Measurements from ENCODE around the gene ZBTB45.
"Not testable (repeated sequence)": the region's sequence is repeated elsewhere in the genome, so short reads cannot be mapped to it uniquely, and the experiment has no call there.

The ZBTB45 gene

DNA sequence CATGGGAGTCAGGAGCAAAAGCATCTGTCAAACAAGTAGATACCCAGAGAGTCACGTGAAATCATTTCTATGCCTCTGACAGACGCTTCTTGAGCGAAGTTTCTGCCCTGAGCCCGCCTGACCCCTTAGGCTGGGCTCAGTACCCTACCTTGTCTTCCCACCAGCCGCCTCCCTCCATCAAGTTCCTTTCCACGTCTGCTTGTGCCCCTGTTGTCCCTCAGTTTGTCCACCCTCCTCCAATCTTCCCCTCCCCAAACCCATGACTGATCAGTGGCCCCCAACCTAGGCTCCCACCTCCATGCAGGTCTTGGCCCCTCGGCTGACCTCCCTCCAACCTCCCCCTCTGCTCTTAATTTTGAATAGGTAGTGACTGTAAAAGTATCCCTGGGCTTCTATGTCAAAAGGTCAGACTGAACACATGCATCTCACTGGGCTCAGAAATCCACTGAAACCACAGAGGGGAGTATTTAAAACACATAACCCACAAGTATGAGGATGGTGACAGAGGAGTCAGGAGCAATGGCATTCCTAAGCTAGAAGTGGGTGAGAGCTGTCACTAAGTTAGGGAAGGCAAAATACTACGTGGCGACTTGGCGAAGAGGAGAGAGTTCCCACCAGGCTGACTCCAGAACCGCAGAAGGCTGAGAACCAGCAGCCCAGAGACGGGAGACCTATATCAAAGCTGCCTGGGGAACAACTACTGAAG is 45.2 kb downstream of the ZBTB45 start:
- no peak overlapping the region for H3K23ac ChIP-seq (ENCODE audit: low read length)
- peaks cover 11% of the 10 kb centered on the region for H3K79me1 ChIP-seq (ENCODE audit: low read length)
- no CpG with 5 or more reads among the region's 12 CpGs for WGBS (ENCODE audit: extremely low coverage, insufficient coverage, insufficient read length)
- peaks cover 32 to 36% of the 10 kb centered on the region in 2 experiments for H3K36me3 ChIP-seq (ENCODE audit: control insufficient read depth in 1 of 2, insufficient read depth in 2 of 2, low read length in 2 of 2)
- no peak overlapping the region for H2BK12ac ChIP-seq (ENCODE audit: low read length)
- H3K27me3 ChIP-seq (ENCODE audit: insufficient read depth, low read length) = no peaks in the 10 kb centered on the region
- H3K9ac ChIP-seq (ENCODE audit: low read length) = no peak overlapping the region
- H2AFZ ChIP-seq (ENCODE audit: insufficient read depth, low read length, poor library complexity) = no peak overlapping the region
- DNase-seq = no peak
- H3K4ac ChIP-seq (ENCODE audit: low read depth, low read length) = no peak overlapping the region
- no peak overlapping the region for H3K14ac ChIP-seq (ENCODE audit: low read length)
- no peak overlapping the region for H2AK5ac ChIP-seq (ENCODE audit: low read length)
- H4K91ac ChIP-seq (ENCODE audit: low read depth, low read length) = no peak overlapping the region
- H4K12ac ChIP-seq (ENCODE audit: low read depth, low read length) = no peak overlapping the region
- no peaks in the 10 kb centered on the region for H3K9me3 ChIP-seq (ENCODE audit: insufficient read depth, low read depth, low read length)
- H3K79me2 ChIP-seq (ENCODE audit: control insufficient read depth, insufficient read depth, low read length, poor library complexity) = peaks cover 3% of the 10 kb centered on the region
- no peak overlapping the region for H3K18ac ChIP-seq (ENCODE audit: low read length)
- no peak overlapping the region for H3K27ac ChIP-seq (ENCODE audit: low read depth, low read length)
- no peak overlapping the region for H2BK5ac ChIP-seq (ENCODE audit: low read depth, low read length, poor library complexity)
- H2BK120ac ChIP-seq (ENCODE audit: insufficient read depth, low read length, poor library complexity) = no peak overlapping the region
- H3K4me1 ChIP-seq (ENCODE audit: control insufficient read depth in 1 of 2, insufficient read depth in 2 of 2, low read length in 2 of 2) = peaks cover 7 to 13% of the 10 kb centered on the region in 2 experiments
- no peak overlapping the region for H3K4me3 ChIP-seq (ENCODE audit: low read depth, low read length)
- no peak overlapping the region for H3K4me2 ChIP-seq (ENCODE audit: low read length)
- H4K8ac ChIP-seq (ENCODE audit: low read depth, low read length) = no peak overlapping the region

DNA sequence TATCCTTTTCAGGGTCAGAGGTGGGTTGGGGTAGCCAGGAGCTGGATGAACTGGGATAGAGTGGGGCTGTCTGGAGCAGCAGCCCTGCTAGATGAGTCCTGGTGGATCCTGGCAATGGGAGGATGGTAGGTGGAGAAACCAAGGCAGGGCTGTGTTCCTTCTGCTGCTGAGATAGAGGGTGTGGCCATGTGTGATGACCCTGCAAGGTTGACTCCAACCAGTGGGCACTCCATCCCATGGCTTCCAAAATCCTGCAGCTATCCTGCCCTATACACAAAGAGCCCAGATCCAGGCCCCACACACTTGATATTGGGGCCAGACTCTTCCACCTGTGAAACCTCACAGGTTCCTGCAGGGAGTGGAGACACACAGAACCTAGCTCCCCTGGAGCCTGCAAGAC is 45.8 kb downstream of the ZBTB45 start:
- Histone ChIP-seq H2BK5ac (ENCODE audit: low read depth, low read length, poor library complexity) (no peak overlapping the region), H4K91ac (ENCODE audit: low read depth, low read length) (no peak overlapping the region), H3K79me2 (ENCODE audit: control insufficient read depth, insufficient read depth, low read length, poor library complexity) (peaks cover 3% of the 10 kb centered on the region), H3K36me3 (ENCODE audit: control insufficient read depth in 1 of 2, insufficient read depth in 2 of 2, low read length in 2 of 2) (peaks cover 36 to 38% of the 10 kb centered on the region in 2 experiments), H3K4me1 (ENCODE audit: control insufficient read depth in 1 of 2, insufficient read depth in 2 of 2, low read length in 2 of 2) (peaks cover 7 to 13% of the 10 kb centered on the region in 2 experiments), H3K4ac (ENCODE audit: low read depth, low read length) (no peak overlapping the region), H3K4me2 (ENCODE audit: low read length) (no peak overlapping the region), H3K9ac (ENCODE audit: low read length) (no peak overlapping the region), H3K23ac (ENCODE audit: low read length) (no peak overlapping the region), H3K27me3 (ENCODE audit: insufficient read depth, low read length) (no peaks in the 10 kb centered on the region), H3K27ac (ENCODE audit: low read depth, low read length) (no peak overlapping the region), H3K79me1 (ENCODE audit: low read length) (peaks cover 11% of the 10 kb centered on the region), H2BK120ac (ENCODE audit: insufficient read depth, low read length, poor library complexity) (no peak overlapping the region), H2BK12ac (ENCODE audit: low read length) (no peak overlapping the region), H4K8ac (ENCODE audit: low read depth, low read length) (no peak overlapping the region), H2AK5ac (ENCODE audit: low read length) (no peak overlapping the region), H2AFZ (ENCODE audit: insufficient read depth, low read length, poor library complexity) (no peak overlapping the region), H4K12ac (ENCODE audit: low read depth, low read length) (no peak overlapping the region), H3K14ac (ENCODE audit: low read length) (no peak overlapping the region), H3K18ac (ENCODE audit: low read length) (no peak overlapping the region), H3K4me3 (ENCODE audit: low read depth, low read length) (no peak overlapping the region), H3K9me3 (ENCODE audit: insufficient read depth, low read depth, low read length) (no peaks in the 10 kb centered on the region)
- DNase-seq = no peak

DNA sequence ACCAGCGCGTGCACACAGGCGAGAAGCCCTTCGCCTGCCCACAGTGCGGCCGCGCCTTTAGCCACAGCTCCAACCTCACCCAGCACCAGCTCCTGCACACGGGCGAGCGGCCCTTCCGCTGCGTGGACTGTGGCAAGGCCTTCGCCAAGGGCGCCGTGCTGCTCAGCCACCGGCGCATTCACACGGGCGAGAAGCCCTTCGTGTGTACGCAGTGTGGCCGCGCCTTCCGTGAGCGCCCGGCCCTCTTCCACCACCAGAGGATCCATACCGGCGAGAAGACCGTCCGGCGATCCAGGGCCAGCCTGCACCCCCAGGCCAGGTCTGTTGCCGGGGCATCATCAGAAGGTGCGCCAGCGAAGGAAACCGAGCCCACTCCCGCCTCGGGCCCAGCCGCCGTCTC is 47.9 kb downstream of the ZBTB45 start:
- Histone ChIP-seq H3K4me3 (ENCODE audit: low read depth, low read length) (no peak overlapping the region), H3K9ac (ENCODE audit: low read length) (no peak overlapping the region), H3K27me3 (ENCODE audit: insufficient read depth, low read length) (no peaks in the 10 kb centered on the region), H3K14ac (ENCODE audit: low read length) (no peak overlapping the region), H4K12ac (ENCODE audit: low read depth, low read length) (no peak overlapping the region), H4K8ac (ENCODE audit: low read depth, low read length) (no peak overlapping the region), H2BK120ac (ENCODE audit: insufficient read depth, low read length, poor library complexity) (no peak overlapping the region), H2AFZ (ENCODE audit: insufficient read depth, low read length, poor library complexity) (no peak overlapping the region), H3K79me2 (ENCODE audit: control insufficient read depth, insufficient read depth, low read length, poor library complexity) (peaks cover 7% of the 10 kb centered on the region), H3K36me3 (ENCODE audit: control insufficient read depth in 1 of 2, insufficient read depth in 2 of 2, low read length in 2 of 2) (peaks cover 36 to 40% of the 10 kb centered on the region in 2 experiments), H2AK5ac (ENCODE audit: low read length) (no peak overlapping the region), H2BK12ac (ENCODE audit: low read length) (no peak overlapping the region), H3K27ac (ENCODE audit: low read depth, low read length) (no peak overlapping the region), H3K79me1 (ENCODE audit: low read length) (peaks cover 11% of the 10 kb centered on the region), H3K23ac (ENCODE audit: low read length) (no peak overlapping the region), H3K4ac (ENCODE audit: low read depth, low read length) (no peak overlapping the region), H3K4me2 (ENCODE audit: low read length) (no peak overlapping the region), H3K4me1 (ENCODE audit: control insufficient read depth in 1 of 2, insufficient read depth in 2 of 2, low read length in 2 of 2) (peaks cover 9 to 15% of the 10 kb centered on the region in 2 experiments), H2BK5ac (ENCODE audit: low read depth, low read length, poor library complexity) (no peak overlapping the region), H3K18ac (ENCODE audit: low read length) (no peak overlapping the region), H4K91ac (ENCODE audit: low read depth, low read length) (no peak overlapping the region), H3K9me3 (ENCODE audit: insufficient read depth, low read depth, low read length) (no peaks in the 10 kb centered on the region)
- WGBS (ENCODE audit: extremely low coverage, insufficient coverage, insufficient read length) = no CpG with 5 or more reads among the region's 39 CpGs
- no peak for DNase-seq

DNA sequence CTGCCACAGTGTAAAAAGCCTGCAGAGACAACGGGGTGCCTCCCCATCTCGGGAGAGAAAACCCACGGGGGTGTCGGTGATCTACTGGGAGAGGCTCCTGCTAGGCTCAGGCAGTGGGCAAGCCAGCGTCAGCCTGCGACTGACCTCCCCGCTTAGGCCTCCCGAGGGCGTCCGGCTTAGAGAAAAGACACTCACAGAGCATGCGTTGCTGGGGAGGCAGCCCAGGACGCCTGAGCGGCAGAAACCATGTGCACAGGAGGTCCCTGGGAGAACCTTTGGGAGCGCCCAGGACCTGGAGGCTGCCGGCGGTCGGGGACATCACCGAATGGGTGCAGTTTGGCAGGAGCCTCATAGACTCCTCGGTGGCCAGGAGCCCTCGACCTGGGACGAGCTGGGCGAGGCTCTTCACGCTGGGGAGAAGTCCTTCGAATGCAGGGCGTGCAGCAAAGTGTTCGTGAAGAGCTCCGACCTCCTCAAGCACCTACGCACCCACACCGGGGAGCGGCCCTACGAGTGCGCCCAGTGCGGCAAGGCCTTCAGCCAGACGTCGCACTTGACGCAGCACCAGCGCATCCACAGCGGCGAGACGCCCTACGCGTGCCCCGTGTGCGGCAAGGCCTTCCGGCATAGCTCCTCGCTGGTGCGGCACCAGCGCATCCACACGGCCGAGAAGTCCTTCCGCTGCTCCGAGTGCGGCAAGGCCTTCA is 48.6 kb downstream of the ZBTB45 start:
- H3K79me2 ChIP-seq (ENCODE audit: control insufficient read depth, insufficient read depth, low read length, poor library complexity); H2AFZ ChIP-seq (ENCODE audit: insufficient read depth, low read length, poor library complexity); H3K14ac ChIP-seq (ENCODE audit: low read length); DNase-seq; H3K4ac ChIP-seq (ENCODE audit: low read depth, low read length); H3K23ac ChIP-seq (ENCODE audit: low read length); H4K91ac ChIP-seq (ENCODE audit: low read depth, low read length); H4K12ac ChIP-seq (ENCODE audit: low read depth, low read length); H4K8ac ChIP-seq (ENCODE audit: low read depth, low read length); H2BK12ac ChIP-seq (ENCODE audit: low read length); H3K4me3 ChIP-seq (ENCODE audit: low read depth, low read length); H3K79me1 ChIP-seq (ENCODE audit: low read length); H3K27ac ChIP-seq (ENCODE audit: low read depth, low read length); H3K27me3 ChIP-seq (ENCODE audit: insufficient read depth, low read length); H2BK120ac ChIP-seq (ENCODE audit: insufficient read depth, low read length, poor library complexity); H3K4me2 ChIP-seq (ENCODE audit: low read length); H3K18ac ChIP-seq (ENCODE audit: low read length); H2BK5ac ChIP-seq (ENCODE audit: low read depth, low read length, poor library complexity); H3K9ac ChIP-seq (ENCODE audit: low read length); H3K9me3 ChIP-seq (ENCODE audit: insufficient read depth, low read depth, low read length); H2AK5ac ChIP-seq (ENCODE audit: low read length): not testable (repeated sequence)
- Histone ChIP-seq H3K36me3 (ENCODE audit: control insufficient read depth in 1 of 2, insufficient read depth in 2 of 2, low read length in 2 of 2) (peaks cover 36 to 40% of the 10 kb centered on the region in 2 experiments), H3K4me1 (ENCODE audit: control insufficient read depth in 1 of 2, insufficient read depth in 2 of 2, low read length in 2 of 2) (peaks cover 8 to 17% of the 10 kb centered on the region in 2 experiments)
- WGBS (ENCODE audit: extremely low coverage, insufficient coverage, insufficient read length) = no CpG with 5 or more reads among the region's 53 CpGs

All from trophoblast cell (in vitro differentiated cells and primary cell).